Upper lobe of left lung (tissue), 6 donors: Measurements from ENCODE around the gene MRM3. TPM values are rescaled to one million over a fixed set of nuclear protein-coding genes. Genes with fewer than 3 reads are reported as not detected.
"Not testable (repeated sequence)": the region's sequence is repeated elsewhere in the genome, so short reads cannot be mapped to it uniquely, and the experiment has no call there.

Source experiments
- ATAC-seq, 2 donors: fragments of 200-7000 bp; cut with Tn5 transposase; one replicate each; pipeline ENCODE4 v1.9.1; 2022; ENCODE audit warnings: mild to moderate bottlenecking in 2 of 2, moderate library complexity in 2 of 2; ENCODE audit not compliant: low FRiP score in 2 of 2
- DNase-seq, 2 donors: peaks; one replicate each; pipeline ENCODE4 v3.0.0-alpha.2; 2019 to 2020
- H3K27ac ChIP-seq, 4 donors: fragments of 200-600 bp; sonication (generic); one replicate each; pipeline ENCODE4 v1.5.1; 2016 to 2019
- H3K27me3 ChIP-seq, 4 donors: fragments of 200-600 bp; sonication (generic); one replicate each; pipeline ENCODE4 v1.5.1; 2017 to 2019
- H3K36me3 ChIP-seq, 4 donors: fragments of 200-600 bp; sonication (generic); one replicate each; pipeline ENCODE4 v1.5.1; 2016 to 2019
- H3K4me1 ChIP-seq, 4 donors: fragments of 200-600 bp; sonication (generic); one replicate each; pipeline ENCODE4 v1.5.1; 2018 to 2019
- H3K4me3 ChIP-seq, 4 donors: fragments of 200-600 bp; sonication (generic); one replicate each; pipeline ENCODE4 v1.5.1; 2017 to 2019; ENCODE audit warnings: mild to moderate bottlenecking in 2 of 4, moderate library complexity in 1 of 4
- H3K9me3 ChIP-seq, 4 donors: fragments of 200-600 bp; sonication (generic); one replicate each; pipeline ENCODE4 v1.5.1; 2018 to 2019
- EP300 ChIP-seq, 4 donors: sonication (generic); formaldehyde crosslinking; IDR thresholded peaks; one replicate each; pipeline ENCODE4 v1.5.1; 2017; ENCODE audit warnings: antibody characterized with exemption in 4 of 4, control low read depth in 2 of 4
- POLR2A ChIP-seq, 4 donors: fragments of 450-650 bp; IDR thresholded peaks; one replicate each; pipeline ENCODE4 v1.5.1; 2016 to 2017; ENCODE audit warnings: antibody characterized with exemption in 4 of 4, mild to moderate bottlenecking in 2 of 4
- POLR2AphosphoS5 ChIP-seq, 2 donors: sonication (generic); formaldehyde crosslinking; IDR thresholded peaks; one replicate each; pipeline ENCODE4 v1.5.1; 2017; ENCODE audit warnings: antibody characterized with exemption in 2 of 2
- WGBS, 2 donors: methylation state at CpG; one replicate each; pipeline ENCODE4 v1.1.5; 2017 to 2018; 5-methylcytosine and 5-hydroxymethylcytosine counted together
- total RNA-seq, 6 donors: library from RNA; depleted of rRNA in 4 of 6; stranded (reverse); fragments of >200 nt in 4 of 6; gene quantifications; one replicate each; pipeline versions ENCODE4 v1.1.0 to v1.2.1, GENCODE V29; 2016 to 2021
- TF ChIP-seq, protein P1 (sequence below), 6 experiments: fragments of 450-650 bp in 4 of 6; fragments of 200-600 bp in 2 of 6; sonication (generic) in 2 of 6; IDR thresholded peaks; one replicate each; pipeline ENCODE4 v1.5.1; 2016 to 2019; ENCODE audit warnings: antibody characterized with exemption in 6 of 6
- donor health status: DM: no; HTN: no; CAD: no; lungs with moderate emphysema.
- donor health status: DM: no; HTN: yes; CAD: no; lungs with severe emphysema.

MRM3 gene
- total RNA-seq, 6 donors from 2014 or later, result 9.8 to 17.8 (median 13.2) TPM

GRCh38 chr17:834136-834535 is 52.0 kb downstream of the MRM3 start:
- Histone ChIP-seq H3K4me3 (no peak overlapping the region), H3K9me3 (no peaks in the 10 kb centered on the region), H3K36me3 (no peaks in the 10 kb centered on the region), H3K4me1 (peaks cover 0 to 3% (median 0%) of the 10 kb centered on the region in 4 donors), H3K27ac (no peak overlapping the region), H3K27me3 (no peaks in the 10 kb centered on the region)
- DNase-seq (no peak), ATAC-seq (no peak)
- TF ChIP-seq POLR2A (IDR thresholded peaks at IDR 0.05) (no peak), POLR2AphosphoS5 (IDR thresholded peaks at IDR 0.05) (no peak), EP300 (IDR thresholded peaks at IDR 0.05) (no peak)
- TF ChIP-seq, protein P1, sequence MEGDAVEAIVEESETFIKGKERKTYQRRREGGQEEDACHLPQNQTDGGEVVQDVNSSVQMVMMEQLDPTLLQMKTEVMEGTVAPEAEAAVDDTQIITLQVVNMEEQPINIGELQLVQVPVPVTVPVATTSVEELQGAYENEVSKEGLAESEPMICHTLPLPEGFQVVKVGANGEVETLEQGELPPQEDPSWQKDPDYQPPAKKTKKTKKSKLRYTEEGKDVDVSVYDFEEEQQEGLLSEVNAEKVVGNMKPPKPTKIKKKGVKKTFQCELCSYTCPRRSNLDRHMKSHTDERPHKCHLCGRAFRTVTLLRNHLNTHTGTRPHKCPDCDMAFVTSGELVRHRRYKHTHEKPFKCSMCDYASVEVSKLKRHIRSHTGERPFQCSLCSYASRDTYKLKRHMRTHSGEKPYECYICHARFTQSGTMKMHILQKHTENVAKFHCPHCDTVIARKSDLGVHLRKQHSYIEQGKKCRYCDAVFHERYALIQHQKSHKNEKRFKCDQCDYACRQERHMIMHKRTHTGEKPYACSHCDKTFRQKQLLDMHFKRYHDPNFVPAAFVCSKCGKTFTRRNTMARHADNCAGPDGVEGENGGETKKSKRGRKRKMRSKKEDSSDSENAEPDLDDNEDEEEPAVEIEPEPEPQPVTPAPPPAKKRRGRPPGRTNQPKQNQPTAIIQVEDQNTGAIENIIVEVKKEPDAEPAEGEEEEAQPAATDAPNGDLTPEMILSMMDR (IDR thresholded peaks at IDR 0.05), result no peak
- 93 to 96% methylated on average over 6 of the region's 6 CpGs for WGBS, 2 donors

DNA sequence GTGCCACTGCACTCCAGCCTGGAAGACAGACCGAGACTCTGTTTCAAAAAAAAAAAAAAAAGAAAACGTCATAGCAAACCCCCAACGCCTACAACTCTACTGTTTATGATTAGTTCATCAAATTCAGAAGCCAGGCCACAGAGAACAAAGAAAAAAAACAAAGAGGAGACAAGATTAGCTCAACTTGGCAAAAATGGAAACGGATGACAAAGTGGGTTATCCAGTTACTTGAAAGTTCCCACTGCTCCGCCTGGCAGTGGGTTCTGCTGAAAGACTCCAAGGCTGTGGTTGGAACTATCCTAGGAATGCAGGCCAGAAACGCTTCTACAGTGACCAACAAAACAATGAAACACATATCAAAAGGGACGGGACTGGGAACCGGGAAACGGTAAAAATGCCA is 53.1 kb downstream of the MRM3 start:
- 71 to 73% methylated on average over 9 of the region's 9 CpGs for WGBS, 2 donors
- peak in 1 of 2 donors; percentile 88 for ATAC-seq
- no peak for DNase-seq
- H3K36me3 ChIP-seq, result no peaks in the 10 kb centered on the region
- no peak overlapping the region for H3K4me3 ChIP-seq
- H3K9me3 ChIP-seq, result no peaks in the 10 kb centered on the region
- no peak for TF ChIP-seq POLR2A (IDR thresholded peaks at IDR 0.05)
- no peak for TF ChIP-seq POLR2AphosphoS5 (IDR thresholded peaks at IDR 0.05)
- TF ChIP-seq EP300 (IDR thresholded peaks at IDR 0.05), result no peak
- TF ChIP-seq, protein P1 (IDR thresholded peaks at IDR 0.05), result no peak
- peaks cover 0 to 3% (median 0%) of the 10 kb centered on the region in 4 donors for H3K4me1 ChIP-seq
- no peaks in the 10 kb centered on the region for H3K27me3 ChIP-seq
- no peak overlapping the region for H3K27ac ChIP-seq

- H3K27me3 ChIP-seq, H3K4me3 ChIP-seq, DNase-seq, H3K27ac ChIP-seq, H3K36me3 ChIP-seq, ATAC-seq, H3K4me1 ChIP-seq, H3K9me3 ChIP-seq: not testable (repeated sequence)
- WGBS, 2 donors, result 91 to 95% methylated on average over 13 to 15 of the region's 27 CpGs
Measured at GRCh38 chr17:835721-836120, 53.6 kb downstream of the MRM3 start.

DNA sequence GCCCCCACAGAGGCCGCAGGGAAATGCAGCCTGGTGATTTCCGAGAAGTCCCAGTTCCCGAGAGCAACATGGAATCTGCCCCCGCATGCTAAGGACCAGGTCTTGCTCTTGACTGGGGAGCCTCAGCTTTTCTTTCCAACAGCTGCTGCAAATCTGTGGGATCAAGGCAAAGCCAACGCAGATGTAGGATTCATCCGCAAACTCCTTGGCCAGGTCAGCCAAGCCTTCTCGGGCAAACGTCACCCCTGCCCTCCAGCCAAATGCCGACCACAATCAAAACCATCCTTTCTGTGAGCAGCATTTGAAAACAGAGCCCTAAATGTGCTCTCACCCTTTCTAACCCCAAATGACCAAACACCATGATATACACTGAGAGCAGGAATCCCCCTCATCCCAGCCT is 54.0 kb downstream of the MRM3 start:
- TF ChIP-seq POLR2A (IDR thresholded peaks at IDR 0.05) (no peak), POLR2AphosphoS5 (IDR thresholded peaks at IDR 0.05) (no peak), EP300 (IDR thresholded peaks at IDR 0.05) (no peak)
- TF ChIP-seq, protein P1 (IDR thresholded peaks at IDR 0.05), result no peak
- H3K27me3 ChIP-seq, result no peaks in the 10 kb centered on the region
- H3K4me3 ChIP-seq, result no peak overlapping the region
- no peaks in the 10 kb centered on the region for H3K4me1 ChIP-seq
- H3K9me3 ChIP-seq, result no peaks in the 10 kb centered on the region
- 96 to 97% methylated on average over 7 to 9 of the region's 9 CpGs for WGBS, 2 donors
- ATAC-seq, result peak in 1 of 2 donors; percentile 28
- DNase-seq, result no peak
- no peaks in the 10 kb centered on the region for H3K36me3 ChIP-seq
- H3K27ac ChIP-seq, result no peak overlapping the region

DNA sequence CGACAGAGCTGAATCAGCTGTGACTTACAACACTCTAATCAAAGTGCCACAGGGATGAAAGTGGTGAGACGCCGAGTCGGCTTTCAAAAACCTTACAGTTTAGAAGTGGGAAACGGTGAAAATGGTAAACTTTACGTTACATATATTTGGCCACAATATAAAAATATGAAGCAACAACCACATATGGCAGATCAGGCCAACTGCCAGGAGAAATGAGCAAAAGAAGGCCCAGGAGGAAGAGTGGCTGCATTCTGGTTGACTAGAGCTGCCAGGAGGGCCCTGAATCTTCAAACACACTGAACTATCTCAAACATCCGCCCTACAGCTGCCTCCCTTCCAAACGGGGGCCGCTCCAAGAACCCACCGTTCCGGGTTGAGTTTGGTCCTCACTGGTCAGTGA is 56.3 kb downstream of the MRM3 start:
- H3K9me3 ChIP-seq, result no peaks in the 10 kb centered on the region
- TF ChIP-seq POLR2A (IDR thresholded peaks at IDR 0.05) (no peak), POLR2AphosphoS5 (IDR thresholded peaks at IDR 0.05) (no peak), EP300 (IDR thresholded peaks at IDR 0.05) (no peak)
- TF ChIP-seq, protein P1 (IDR thresholded peaks at IDR 0.05), result no peak
- 90 to 92% methylated on average over 11 of the region's 11 CpGs for WGBS, 2 donors
- H3K4me3 ChIP-seq, result no peak overlapping the region
- H3K4me1 ChIP-seq, result no peaks in the 10 kb centered on the region
- no peaks in the 10 kb centered on the region for H3K36me3 ChIP-seq
- ATAC-seq (no peak), DNase-seq (no peak)
- H3K27ac ChIP-seq, result no peak overlapping the region
- no peaks in the 10 kb centered on the region for H3K27me3 ChIP-seq
